Measurements from ENCODE around the gene GATM. TPM values are rescaled to one million over a fixed set of nuclear protein-coding genes. Genes with fewer than 3 reads are reported as not detected.
"Not testable (repeated sequence)": the region's sequence is repeated elsewhere in the genome, so short reads cannot be mapped to it uniquely, and the experiment has no call there.

The GATM gene
- total RNA-seq, 1 donor from 2014 or later, result 0.65 TPM

- Mint-ChIP-seq H3K27ac (no peak overlapping the region), H3K4me3 (no peak overlapping the region), H3K9me3 (no peaks in the 10 kb centered on the region), H3K27me3 (peaks cover 17% of the 10 kb centered on the region), H3K36me3 (ENCODE audit: low read depth) (no peaks in the 10 kb centered on the region), H3K4me1 (no peaks in the 10 kb centered on the region)
- intact Hi-C loops (cut with micrococcal nuclease), result no loop called here
- DNase-seq, result no peak
These were observed 49.7 kb downstream of the GATM start for GRCh38 chr15:45328663-45329062.

DNA sequence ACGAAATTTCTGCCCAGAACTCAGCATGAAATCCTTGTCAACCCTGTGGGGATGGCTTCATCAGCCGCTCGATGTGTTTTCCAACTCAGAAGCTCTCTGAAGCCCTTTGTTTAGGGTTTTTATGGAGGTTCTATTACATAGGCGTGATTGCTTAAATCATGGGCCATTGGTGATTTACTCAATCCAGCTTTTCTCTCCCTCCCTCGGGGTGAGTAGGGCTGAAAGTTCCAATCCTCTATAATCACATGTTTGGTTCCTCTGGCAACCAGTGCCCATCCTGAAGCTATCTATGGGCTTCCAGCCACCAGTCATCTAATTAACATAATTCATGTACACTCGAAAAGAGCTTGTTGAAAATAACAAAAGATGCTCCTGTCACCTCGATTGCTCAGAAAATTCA is 51.6 kb downstream of the GATM start:
- Mint-ChIP-seq H3K4me1 (no peaks in the 10 kb centered on the region), H3K27ac (no peak overlapping the region), H3K9me3 (no peaks in the 10 kb centered on the region), H3K4me3 (no peak overlapping the region), H3K36me3 (ENCODE audit: low read depth) (no peaks in the 10 kb centered on the region), H3K27me3 (peaks cover 10% of the 10 kb centered on the region)
- no peak for DNase-seq
- intact Hi-C loops (cut with micrococcal nuclease), result no loop called here

- Mint-ChIP-seq H3K27me3 (peaks cover 11% of the 10 kb centered on the region), H3K4me1 (no peaks in the 10 kb centered on the region), H3K4me3 (no peak overlapping the region), H3K9me3 (no peaks in the 10 kb centered on the region), H3K36me3 (ENCODE audit: low read depth) (no peaks in the 10 kb centered on the region), H3K27ac (no peak overlapping the region)
- intact Hi-C loops (cut with micrococcal nuclease), result no loop called here
- DNase-seq, result no peak
These were observed 52.1 kb downstream of the GATM start for GRCh38 chr15:45326280-45326679.

DNA sequence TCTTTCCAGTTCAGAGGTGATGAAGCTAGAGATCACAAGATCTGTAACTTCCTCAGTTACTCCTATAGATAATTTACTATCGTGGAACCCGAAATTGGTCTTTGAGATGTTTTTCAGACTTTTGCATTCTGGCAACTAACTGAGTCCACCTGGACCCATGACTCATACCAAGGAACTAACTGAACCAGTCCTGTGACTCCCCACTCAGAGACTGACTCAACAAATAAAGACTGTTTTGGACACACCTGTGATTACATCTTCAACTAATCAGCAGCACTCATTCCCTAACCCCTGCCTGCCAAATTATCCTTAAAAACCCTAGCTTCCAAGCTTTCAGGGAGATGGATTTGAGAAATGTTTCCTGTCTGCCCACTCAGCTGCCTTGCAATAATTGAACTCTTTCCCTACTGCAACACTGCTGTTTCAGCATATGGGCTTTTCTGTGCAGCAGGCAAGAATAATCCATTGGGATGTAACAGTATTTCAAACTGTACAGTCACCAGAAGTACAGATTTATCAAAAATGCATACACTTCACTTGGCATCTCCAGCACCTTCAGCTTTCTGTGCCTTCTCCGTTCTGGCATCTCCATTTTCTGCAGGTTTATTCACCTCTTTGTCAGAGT is 57.7 kb downstream of the GATM start:
- Mint-ChIP-seq H3K9me3 (no peaks in the 10 kb centered on the region), H3K27me3 (peaks cover 8% of the 10 kb centered on the region), H3K4me3 (no peak overlapping the region), H3K36me3 (ENCODE audit: low read depth) (no peaks in the 10 kb centered on the region), H3K27ac (no peak overlapping the region), H3K4me1 (no peaks in the 10 kb centered on the region)
- no peak for DNase-seq
- intact Hi-C loops (cut with micrococcal nuclease), result no loop called here

DNA sequence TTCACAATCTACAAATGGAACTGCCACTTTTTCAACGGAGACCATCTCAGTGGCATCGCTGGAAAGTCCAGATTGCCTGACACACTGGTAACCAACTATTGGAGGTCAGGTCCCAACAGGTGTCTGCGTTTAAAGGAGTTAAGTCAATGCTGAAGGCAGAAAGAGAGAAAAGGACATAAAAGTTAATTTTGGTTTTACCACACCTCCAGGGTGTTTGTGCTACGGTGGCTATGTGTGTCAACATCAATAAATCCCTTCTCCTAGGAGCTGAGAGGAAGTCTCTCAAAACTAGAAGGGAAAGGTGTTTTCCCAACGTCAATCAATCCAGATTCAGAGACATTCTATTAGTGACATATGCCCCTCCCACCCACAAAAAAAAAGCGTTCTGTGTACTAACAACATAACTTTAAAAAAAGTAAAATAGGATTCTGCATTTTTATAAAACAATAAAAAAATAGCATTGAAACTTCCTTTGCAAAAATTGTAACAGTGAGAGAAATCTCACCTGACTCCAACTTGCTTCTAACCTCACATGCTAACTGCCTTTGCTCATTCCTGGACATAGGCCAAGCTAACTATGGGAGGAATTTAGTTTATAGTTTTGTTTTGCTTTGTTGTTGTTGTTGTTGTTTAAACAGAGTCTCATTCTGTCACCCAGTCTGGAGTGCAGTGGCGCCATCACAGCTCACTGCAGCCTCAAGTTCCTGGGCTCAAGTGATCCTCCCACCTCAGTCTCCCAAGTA is 58.7 kb downstream of the GATM start:
- H3K36me3 Mint-ChIP-seq (ENCODE audit: low read depth), result no peaks in the 10 kb centered on the region
- H3K9me3 Mint-ChIP-seq, result no peaks in the 10 kb centered on the region
- no peak for DNase-seq
- intact Hi-C loops (cut with micrococcal nuclease), result no loop called here
- no peak overlapping the region for H3K27ac Mint-ChIP-seq
- H3K4me1 Mint-ChIP-seq, result no peaks in the 10 kb centered on the region
- no peak overlapping the region for H3K4me3 Mint-ChIP-seq
- peaks cover 8% of the 10 kb centered on the region for H3K27me3 Mint-ChIP-seq

DNA sequence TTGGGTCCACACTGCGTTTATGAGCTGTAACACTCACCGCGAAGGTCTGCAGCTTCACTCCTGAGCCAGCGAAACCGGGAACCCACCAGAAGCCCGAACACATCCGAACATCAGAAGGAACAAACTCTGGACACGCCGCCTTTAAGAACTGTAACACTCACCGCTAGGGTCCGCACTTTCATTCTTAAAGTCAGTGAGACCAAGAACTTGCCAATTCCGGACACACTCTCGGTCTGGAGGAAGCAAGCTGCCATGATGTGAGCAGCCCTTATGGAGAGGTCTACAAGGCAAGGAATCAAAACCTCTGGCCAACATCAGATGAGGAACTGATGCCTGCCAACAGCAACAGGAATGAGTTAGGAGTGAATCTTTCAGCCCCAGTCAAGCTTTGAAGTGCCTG is 63.4 kb downstream of the GATM start:
- H3K4me1 Mint-ChIP-seq, result no peaks in the 10 kb centered on the region
- H3K27me3 Mint-ChIP-seq, result peaks cover 5% of the 10 kb centered on the region
- no peak for DNase-seq
- no peak overlapping the region for H3K27ac Mint-ChIP-seq
- intact Hi-C loops (cut with micrococcal nuclease), result no loop called here
- no peaks in the 10 kb centered on the region for H3K9me3 Mint-ChIP-seq
- H3K36me3 Mint-ChIP-seq (ENCODE audit: low read depth), result no peaks in the 10 kb centered on the region
- H3K4me3 Mint-ChIP-seq, result no peak overlapping the region

DNA sequence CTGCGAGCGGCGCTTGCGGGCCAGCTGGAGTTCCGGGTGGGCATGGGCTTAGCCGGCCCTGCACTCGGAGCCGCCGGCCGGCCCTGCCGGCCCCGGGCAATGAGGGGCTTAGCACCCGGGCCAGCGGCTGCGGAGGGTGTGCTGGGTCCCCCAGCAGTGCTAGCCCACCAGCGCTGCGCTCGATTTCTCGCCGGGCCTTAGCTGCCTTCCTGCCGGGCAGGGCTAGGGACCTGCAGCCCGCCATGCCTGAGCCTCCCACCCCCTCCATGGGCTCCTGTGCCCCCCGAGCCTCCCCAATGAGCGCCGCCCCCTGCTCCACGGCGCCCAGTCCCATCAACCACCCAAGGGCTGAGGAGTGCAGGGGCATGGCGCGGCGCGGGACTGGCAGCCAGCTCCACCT is 64.2 kb downstream of the GATM start:
- H3K4me1 Mint-ChIP-seq; DNase-seq; H3K27ac Mint-ChIP-seq; H3K36me3 Mint-ChIP-seq (ENCODE audit: low read depth); H3K27me3 Mint-ChIP-seq; H3K4me3 Mint-ChIP-seq; H3K9me3 Mint-ChIP-seq; intact Hi-C loops (cut with micrococcal nuclease): not testable (repeated sequence)

Other genes starting within 250 kb of the GATM start
- not detected in 2 replicates for gene DUOXA1, start 248.7 kb downstream of the GATM start, total RNA-seq
- gene DUOX1, start 248.6 kb downstream of the GATM start, total RNA-seq, result 0.02 and 0.14 TPM in 2 replicates
- gene SHF, start 190.6 kb downstream of the GATM start, total RNA-seq, result 14.4 and 16.1 TPM in 2 replicates
- gene SLC28A2, start 126.3 kb downstream of the GATM start, total RNA-seq, result not detected in 2 replicates
- gene SLC30A4, start 144.2 kb upstream of the GATM start, total RNA-seq, result 0.90 and 1.2 TPM in 2 replicates
- gene BLOC1S6, start 208.8 kb upstream of the GATM start, total RNA-seq, result 42.8 and 44.8 TPM in 2 replicates

All from activated CD4-positive, alpha-beta T cell treated with anti-CD3 and anti-CD28 coated beads, Interleukin-2, amount 10 ng/mL, durations not matched to agents 24 days and 14 days (primary cell).